OCI-LY7 (cell line): Measurements from ENCODE around the gene CYP17A1. TPM values are rescaled to one million over a fixed set of nuclear protein-coding genes. Genes with fewer than 3 reads are reported as not detected.

Experiments
- BruUV-seq: library from RNA; stranded (reverse); fragments of 400-500 nt; replicated peaks from 2 replicates; lab custom pipeline; 2021; lab: Mats Ljungman, UMichigan
- CTCF ChIA-PET: fragments of 300-600 bp; sonication (Branson Sonifier 250); formaldehyde crosslinking; loops from one replicate; lab custom pipeline; 2022; ENCODE audit warnings: antibody characterized with exemption; ENCODE audit not compliant: unreplicated experiment; lab: Charles Lee
- POLR2A ChIA-PET: fragments of 300-600 bp; sonication (Branson Sonifier 250); formaldehyde crosslinking; loops from one replicate; lab custom pipeline; 2022; ENCODE audit warnings: antibody characterized with exemption; lab: Charles Lee
- DNase-seq: peaks from one replicate; pipeline ENCODE4 v3.0.0-alpha.2; 2015; ENCODE audit warnings: low spot score
- H2AFZ ChIP-seq: fragments of 200-600 bp; sonication (generic), shearing (Covaris generic); 2 replicates; pipeline ENCODE4 v1.6.1; 2014; ENCODE audit warnings: mild to moderate bottlenecking, antibody characterized with exemption, low read length, moderate library complexity
- H3K27ac ChIP-seq: fragments of 200-600 bp; sonication (generic); 2 replicates; pipeline ENCODE4 v1.5.1; 2014; ENCODE audit warnings: mixed run types, low read depth, mild to moderate bottlenecking, moderate library complexity, low read length, inconsistent platforms; ENCODE audit not compliant: poor library complexity, severe bottlenecking
- H3K36me3 ChIP-seq: fragments of 200-600 bp; sonication (generic); 2 replicates; pipeline ENCODE4 v1.6.1; 2014; ENCODE audit warnings: mild to moderate bottlenecking, antibody characterized with exemption, low read length, moderate library complexity, mixed read lengths; ENCODE audit not compliant: insufficient read depth
- H3K4me1 ChIP-seq: fragments of 200-600 bp; sonication (generic); 2 replicates; pipeline ENCODE4 v1.5.1; 2014; ENCODE audit warnings: mild to moderate bottlenecking, low read length; ENCODE audit not compliant: insufficient read depth, poor library complexity, severe bottlenecking
- H3K4me2 ChIP-seq: fragments of 200-600 bp; sonication (generic); 2 replicates; pipeline ENCODE4 v1.6.1; 2014; ENCODE audit warnings: mild to moderate bottlenecking, low read length
- H3K4me3 ChIP-seq: fragments of 200-600 bp; sonication (generic); 2 replicates; pipeline ENCODE4 v1.5.1; 2014; ENCODE audit warnings: mild to moderate bottlenecking, low read depth, low read length; ENCODE audit not compliant: poor library complexity, severe bottlenecking
- H3K79me2 ChIP-seq: fragments of 200-600 bp; sonication (generic); 2 replicates; pipeline ENCODE4 v1.6.1; 2016; ENCODE audit warnings: low read depth, mild to moderate bottlenecking, low read length, moderate library complexity, mixed read lengths; ENCODE audit not compliant: insufficient read depth
- H3K9me2 ChIP-seq: fragments of 200-600 bp; sonication (generic); 2 replicates; pipeline ENCODE4 v1.6.1; 2016; ENCODE audit warnings: mild to moderate bottlenecking, low read length, mixed read lengths; ENCODE audit not compliant: insufficient read depth
- H3K9me3 ChIP-seq: fragments of 200-600 bp; sonication (generic); 2 replicates; pipeline ENCODE4 v1.6.1; 2014; ENCODE audit warnings: mild to moderate bottlenecking, mixed run types, low read length, mixed read lengths
- H4K20me1 ChIP-seq: fragments of 200-600 bp; sonication (generic); 2 replicates; pipeline ENCODE4 v1.6.1; 2014; ENCODE audit warnings: mild to moderate bottlenecking, antibody characterized with exemption, low read length, moderate library complexity, mixed read lengths; ENCODE audit not compliant: insufficient read depth
- EZH2phosphoT487 ChIP-seq: fragments of 200-600 bp; sonication (generic); IDR thresholded peaks from 2 replicates; pipeline ENCODE4 v1.6.1; 2018; ENCODE audit warnings: low read depth, borderline replicate concordance, mild to moderate bottlenecking, mixed run types, antibody characterized with exemption, low read length, moderate library complexity, mixed read lengths
- intact Hi-C: fragments of 100-400 bp; cut with micrococcal nuclease; formaldehyde crosslinking; loops from one replicate; pipeline ENCODE4 v1.10.0; 2022; ENCODE audit not compliant: unreplicated experiment
- total RNA-seq, 2 experiments: library from RNA; depleted of rRNA in 1 of 2; stranded (reverse); fragments of >200 nt in 1 of 2; shearing (Covaris generic) in 1 of 2; gene quantifications; 2 replicates each; pipeline ENCODE4 v1.2.3, GENCODE V29; 2014 to 2022
- TF ChIP-seq, protein P1 (sequence below): fragments of 200-600 bp; sonication (generic); conservative IDR thresholded peaks from 2 replicates; pipeline ENCODE4 v1.5.1; 2014; ENCODE audit warnings: mild to moderate bottlenecking, antibody characterized with exemption, low read length, moderate library complexity, mixed read lengths

CYP17A1 gene
- total RNA-seq, 2 experiments from 2014 or later, result not detected

- H2AFZ ChIP-seq, result no peak overlapping the region
- TF ChIP-seq, protein P1, sequence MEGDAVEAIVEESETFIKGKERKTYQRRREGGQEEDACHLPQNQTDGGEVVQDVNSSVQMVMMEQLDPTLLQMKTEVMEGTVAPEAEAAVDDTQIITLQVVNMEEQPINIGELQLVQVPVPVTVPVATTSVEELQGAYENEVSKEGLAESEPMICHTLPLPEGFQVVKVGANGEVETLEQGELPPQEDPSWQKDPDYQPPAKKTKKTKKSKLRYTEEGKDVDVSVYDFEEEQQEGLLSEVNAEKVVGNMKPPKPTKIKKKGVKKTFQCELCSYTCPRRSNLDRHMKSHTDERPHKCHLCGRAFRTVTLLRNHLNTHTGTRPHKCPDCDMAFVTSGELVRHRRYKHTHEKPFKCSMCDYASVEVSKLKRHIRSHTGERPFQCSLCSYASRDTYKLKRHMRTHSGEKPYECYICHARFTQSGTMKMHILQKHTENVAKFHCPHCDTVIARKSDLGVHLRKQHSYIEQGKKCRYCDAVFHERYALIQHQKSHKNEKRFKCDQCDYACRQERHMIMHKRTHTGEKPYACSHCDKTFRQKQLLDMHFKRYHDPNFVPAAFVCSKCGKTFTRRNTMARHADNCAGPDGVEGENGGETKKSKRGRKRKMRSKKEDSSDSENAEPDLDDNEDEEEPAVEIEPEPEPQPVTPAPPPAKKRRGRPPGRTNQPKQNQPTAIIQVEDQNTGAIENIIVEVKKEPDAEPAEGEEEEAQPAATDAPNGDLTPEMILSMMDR, result no peak
- no peak for TF ChIP-seq EZH2phosphoT487
- H3K27ac ChIP-seq, result no peak overlapping the region
- BruUV-seq, result no TSS peak
- H3K4me1 ChIP-seq, result peaks cover 29% of the 10 kb centered on the region
- intact Hi-C loops, result no loop called here
- no peaks in the 10 kb centered on the region for H3K9me2 ChIP-seq
- no peaks in the 10 kb centered on the region for H4K20me1 ChIP-seq
- no peak overlapping the region for H3K4me3 ChIP-seq
- no peaks in the 10 kb centered on the region for H3K79me2 ChIP-seq
- peaks cover 7% of the 10 kb centered on the region; the same call in 1 of the 2 replicates for H3K36me3 ChIP-seq
- H3K9me3 ChIP-seq, result no peaks in the 10 kb centered on the region
- no peak for DNase-seq
- POLR2A ChIA-PET, result no interaction called here
- CTCF ChIA-PET, result no interaction called here
- no peak overlapping the region for H3K4me2 ChIP-seq
Measured at GRCh38 chr10:102819054-102819453, 18.2 kb downstream of the CYP17A1 start.

DNA sequence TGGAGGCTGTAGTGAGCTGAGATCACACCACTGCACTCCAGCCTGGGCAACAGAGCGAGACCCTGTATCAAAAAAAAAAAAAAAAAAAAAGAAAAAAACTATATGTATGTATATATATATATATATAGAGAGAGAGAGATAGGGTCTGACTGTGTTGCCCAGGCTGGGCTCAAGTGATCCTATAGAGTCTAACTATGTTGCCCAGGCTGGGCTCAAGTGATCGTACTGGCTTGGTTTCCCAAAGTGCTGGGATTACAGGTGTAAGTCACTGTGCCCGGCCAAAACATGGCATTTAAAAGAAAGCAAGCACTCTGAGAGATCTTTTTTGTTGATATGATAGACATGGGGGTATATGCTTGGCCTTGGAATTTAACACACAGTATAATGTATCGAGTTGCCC is 20.0 kb downstream of the CYP17A1 start:
- Histone ChIP-seq H3K9me2 (no peaks in the 10 kb centered on the region), H3K36me3 (peaks cover 22% of the 10 kb centered on the region; the same call in 1 of the 2 replicates), H4K20me1 (no peaks in the 10 kb centered on the region), H2AFZ (no peak overlapping the region), H3K79me2 (no peaks in the 10 kb centered on the region), H3K27ac (no peak overlapping the region), H3K4me1 (peaks cover 48% of the 10 kb centered on the region), H3K4me2 (no peak overlapping the region), H3K9me3 (no peaks in the 10 kb centered on the region), H3K4me3 (no peak overlapping the region)
- DNase-seq, result no peak
- TF ChIP-seq, protein P1, result no peak
- TF ChIP-seq EZH2phosphoT487, result no peak
- no TSS peak for BruUV-seq
- CTCF ChIA-PET, result no interaction called here
- intact Hi-C loops, result no loop called here
- POLR2A ChIA-PET, result interaction anchor here (0.7 to 0.9 kb wide), 3 partner anchors 10 to 65 kb away, joined by 3 to 7 read pairs (median 4); no protein-coding TSS in a partner anchor

DNA sequence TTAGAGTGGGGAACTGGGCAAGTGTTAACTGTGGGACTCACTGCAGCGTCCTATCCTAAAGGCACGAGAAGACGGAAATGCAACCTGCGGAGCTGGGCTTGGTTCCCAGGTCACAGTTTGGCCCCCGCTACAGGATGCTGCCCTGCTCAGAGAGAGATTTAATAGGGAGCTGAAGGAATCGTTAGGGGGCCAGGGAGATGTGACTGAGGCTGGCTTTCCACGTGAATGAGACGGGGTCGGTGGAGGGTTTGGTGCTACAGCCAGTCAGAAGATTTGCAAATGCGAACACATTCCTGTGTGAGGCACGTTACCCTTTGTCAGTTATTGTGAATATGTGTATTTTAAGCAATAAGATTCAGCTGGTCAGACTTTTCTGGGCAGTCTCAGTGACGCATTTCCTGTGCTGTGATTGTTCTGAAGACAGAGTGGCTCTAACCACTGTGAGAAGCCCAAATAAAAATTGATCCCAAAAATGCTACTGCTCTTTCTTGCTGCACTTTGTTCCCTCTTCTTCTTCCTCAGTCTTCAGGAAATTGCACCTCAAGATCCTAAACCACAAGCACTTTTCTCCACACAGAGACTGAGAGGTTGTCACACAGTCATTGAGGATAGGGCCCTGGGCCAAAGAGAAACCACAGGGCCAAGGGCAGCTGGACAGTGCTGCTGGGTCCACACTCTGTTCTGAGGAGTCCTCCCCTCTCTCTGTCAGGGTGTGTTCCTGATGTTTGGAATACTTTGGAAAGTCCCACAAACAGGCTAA is 21.2 kb downstream of the CYP17A1 start:
- H4K20me1 ChIP-seq, result no peaks in the 10 kb centered on the region
- peak; percentile 54 for DNase-seq
- peaks cover 52% of the 10 kb centered on the region for H3K4me1 ChIP-seq
- BruUV-seq, result no TSS peak
- H3K36me3 ChIP-seq, result peaks cover 34% of the 10 kb centered on the region
- intact Hi-C loops, result no loop called here
- H3K79me2 ChIP-seq, result no peaks in the 10 kb centered on the region
- peak overlapping the region; percentile 18 for H3K4me3 ChIP-seq
- peak overlapping the region; percentile 74 for H3K27ac ChIP-seq
- H3K9me2 ChIP-seq, result no peaks in the 10 kb centered on the region
- H3K9me3 ChIP-seq, result no peaks in the 10 kb centered on the region
- ChIA-PET CTCF (no interaction called here), POLR2A (interaction anchor here (0.9 to 1.1 kb wide), 2 partner anchors 19 to 64 kb away, joined by 3 read pairs; no protein-coding TSS in a partner anchor)
- TF ChIP-seq, protein P1, result no peak
- TF ChIP-seq EZH2phosphoT487, result no peak
- peak overlapping the region; percentile 55 for H3K4me2 ChIP-seq
- H2AFZ ChIP-seq, result no peak overlapping the region; the same call in 1 of the 2 replicates
